Effector CD8-positive, alpha-beta T cell (primary cell): ENCODE results near the gene SOST.

Experiments
- DNase-seq: peaks from one replicate; lab custom pipeline; 2025; lab: John Stamatoyannopoulos, UW

SOST gene

DNA sequence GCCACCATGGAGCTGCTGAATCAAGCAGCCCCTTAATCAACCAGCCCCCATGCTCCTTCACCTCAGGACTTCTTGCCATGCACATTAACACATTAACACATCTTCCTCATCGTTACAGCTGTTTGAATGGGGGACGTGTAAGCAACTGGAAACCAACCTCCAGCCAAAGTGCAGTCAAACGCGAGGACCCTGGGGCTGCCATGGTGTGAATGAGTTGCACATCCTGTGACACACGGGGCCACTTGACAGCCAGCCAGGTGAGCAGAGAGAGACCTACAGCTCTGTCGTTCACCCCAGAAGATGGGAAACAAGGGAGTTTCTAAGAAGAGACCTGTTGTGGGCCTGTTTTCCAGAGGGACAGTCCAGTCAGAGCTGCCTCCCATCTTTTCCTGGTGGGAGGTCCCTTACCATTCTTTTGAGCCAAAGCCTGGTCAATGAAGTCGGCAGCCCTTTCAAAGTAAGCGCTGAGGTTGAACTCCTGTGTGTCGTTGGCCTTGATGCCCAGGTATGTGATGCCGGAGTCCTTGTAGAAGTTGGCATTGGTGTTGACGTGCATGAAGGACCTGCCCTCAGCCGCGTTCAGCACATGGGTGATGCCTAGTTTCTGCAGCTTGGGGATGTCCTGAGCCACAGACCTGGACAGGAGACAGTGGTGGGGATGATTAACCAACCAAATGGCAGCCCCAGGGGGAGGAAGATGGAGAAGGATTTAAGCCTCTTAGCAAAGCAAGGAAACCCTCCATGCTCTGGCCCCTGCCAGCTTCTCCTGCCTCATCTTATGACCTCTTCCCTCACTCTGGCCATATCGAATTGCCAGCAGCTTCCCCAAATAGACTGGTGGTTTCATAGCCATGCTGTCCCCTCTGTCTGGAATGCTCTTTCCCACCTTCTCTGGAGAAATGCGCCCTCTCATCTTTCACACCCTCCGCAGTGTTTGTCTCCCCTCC lies 16.0 kb upstream of the SOST start:
- no peak for DNase-seq

DNA sequence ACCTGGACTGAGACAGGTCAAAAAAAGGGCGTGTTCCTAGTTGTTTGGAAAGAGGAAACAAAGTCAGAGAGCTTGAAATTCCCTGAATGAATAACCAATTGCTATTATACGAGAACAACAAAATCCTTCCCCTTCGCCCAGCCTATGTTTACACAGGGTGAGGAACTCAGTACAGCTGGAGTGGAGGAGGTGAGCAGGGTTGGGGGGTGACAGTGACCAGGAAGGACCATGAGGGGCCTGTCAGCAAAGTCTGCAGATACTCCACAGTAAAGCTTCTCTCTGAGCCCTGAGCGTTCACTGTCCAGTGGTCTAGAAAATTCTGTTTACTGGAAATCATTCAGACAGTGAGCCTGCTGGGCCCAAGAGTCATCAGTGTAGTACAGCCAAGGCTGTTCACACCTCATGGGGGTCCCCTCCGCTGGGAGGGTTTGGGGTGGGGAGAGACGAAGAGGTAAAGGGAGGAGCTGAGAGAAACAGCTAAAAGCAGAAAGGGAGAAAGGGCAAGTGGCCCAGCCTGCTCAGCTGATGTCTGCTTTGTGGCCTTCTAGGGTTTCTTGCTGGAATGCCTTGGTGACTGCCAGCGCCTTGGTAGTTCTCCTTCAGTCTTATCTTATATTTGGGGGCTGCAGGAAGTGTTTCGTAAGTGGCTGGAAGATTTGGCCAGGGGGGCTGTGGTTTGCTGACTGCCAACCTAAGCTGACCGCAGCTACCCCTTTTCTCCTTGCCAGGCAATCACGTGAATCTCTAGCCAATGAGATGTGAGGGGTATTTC lies 14.5 kb upstream of the SOST start:
- no peak for DNase-seq

DNA sequence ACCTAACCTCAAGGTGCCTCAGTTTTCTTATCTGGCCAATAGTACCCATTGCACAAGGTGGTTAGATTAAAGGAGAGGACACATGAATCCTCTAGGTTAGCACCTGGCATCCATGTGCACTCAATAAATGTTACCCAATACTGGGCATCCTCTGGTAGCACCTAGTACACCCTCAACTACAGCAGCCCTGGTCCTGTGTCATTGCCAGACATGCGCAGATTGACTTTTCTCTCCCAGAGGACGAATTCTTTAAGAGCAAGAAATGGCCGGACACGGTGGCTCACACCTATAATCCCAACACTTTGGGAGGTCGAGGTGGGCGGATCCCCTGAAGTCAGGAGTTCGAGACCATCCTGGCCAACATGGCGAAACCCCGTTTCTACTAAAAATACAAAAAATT lies 12.9 kb upstream of the SOST start:
- no peak for DNase-seq

DNA sequence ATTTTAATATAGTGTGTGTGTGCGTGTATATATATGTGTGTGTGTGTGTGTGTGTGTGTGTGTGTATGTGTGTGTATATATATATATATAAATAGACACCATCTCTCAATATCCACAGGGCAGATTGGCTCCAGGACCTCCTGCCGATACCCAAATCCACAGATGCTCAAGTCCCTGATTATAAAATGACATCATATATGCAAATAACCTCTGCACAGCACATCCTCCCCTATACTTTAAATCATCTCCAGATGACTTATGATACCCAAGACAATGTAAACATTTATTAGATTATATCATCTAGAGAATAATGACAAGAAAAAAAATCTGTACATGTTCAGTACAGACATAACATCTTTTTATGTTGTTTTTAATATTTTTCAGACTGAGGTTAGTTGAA lies 12.4 kb upstream of the SOST start:
- no peak for DNase-seq

DNA sequence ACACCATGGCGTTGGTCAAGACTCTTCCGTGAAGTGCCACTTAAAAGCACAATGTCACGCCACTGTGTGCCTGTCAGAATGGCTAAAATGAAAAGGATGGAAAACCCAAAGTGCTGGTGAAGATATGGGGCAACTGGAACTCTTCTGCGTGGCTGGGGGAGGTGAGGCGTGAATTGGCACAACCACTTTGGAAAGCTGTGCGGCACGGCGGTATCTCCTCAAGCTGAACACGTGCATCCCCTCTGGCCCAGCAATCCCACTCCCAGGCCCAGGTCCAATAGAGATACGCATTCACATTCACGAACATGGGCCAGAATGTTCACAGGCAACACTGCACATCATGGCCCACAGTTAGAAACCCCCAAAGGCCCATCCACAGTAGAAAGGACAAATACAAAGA lies 11.3 kb upstream of the SOST start:
- no peak for DNase-seq

DNA sequence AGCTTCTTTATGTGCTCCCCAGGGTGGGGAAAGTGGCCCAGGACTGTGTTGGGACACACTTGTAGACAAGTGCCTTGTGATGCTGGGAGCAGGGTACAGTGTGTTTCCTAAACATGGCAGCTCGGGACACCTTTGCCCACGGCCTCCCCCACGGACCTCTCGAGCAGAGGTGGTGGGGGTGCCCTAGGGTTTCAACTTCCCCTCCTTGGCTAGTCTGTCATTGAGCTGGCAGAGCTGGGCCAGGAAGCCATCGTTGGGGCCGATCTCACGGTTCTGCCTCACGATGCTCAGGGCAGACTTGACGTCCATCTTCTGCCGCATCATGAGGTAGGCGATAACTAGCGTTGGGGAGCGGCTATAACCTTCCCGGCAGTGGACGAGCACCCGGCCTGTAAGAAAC lies 10.8 kb upstream of the SOST start:
- DNase-seq: no peak

DNA sequence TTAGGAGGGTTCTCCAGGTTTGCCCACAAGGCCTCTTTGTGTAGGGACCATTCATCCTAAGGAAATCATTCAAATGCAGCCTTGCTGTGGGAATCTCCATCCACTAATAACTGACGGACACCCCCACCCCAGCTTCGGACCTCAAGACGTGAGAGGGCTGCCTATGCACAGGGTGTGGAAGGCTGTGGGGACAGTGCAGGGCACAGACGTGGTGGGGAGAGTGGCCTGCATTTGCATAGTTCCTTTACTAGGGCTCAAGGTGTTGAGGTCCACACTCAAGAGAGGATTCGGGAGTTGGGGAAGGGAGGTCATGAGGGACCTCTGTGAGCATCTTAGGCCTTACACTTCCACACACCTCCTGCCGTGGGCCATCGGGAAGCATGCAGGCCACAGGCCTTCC lies 10.4 kb upstream of the SOST start:
- DNase-seq: no peak

DNA sequence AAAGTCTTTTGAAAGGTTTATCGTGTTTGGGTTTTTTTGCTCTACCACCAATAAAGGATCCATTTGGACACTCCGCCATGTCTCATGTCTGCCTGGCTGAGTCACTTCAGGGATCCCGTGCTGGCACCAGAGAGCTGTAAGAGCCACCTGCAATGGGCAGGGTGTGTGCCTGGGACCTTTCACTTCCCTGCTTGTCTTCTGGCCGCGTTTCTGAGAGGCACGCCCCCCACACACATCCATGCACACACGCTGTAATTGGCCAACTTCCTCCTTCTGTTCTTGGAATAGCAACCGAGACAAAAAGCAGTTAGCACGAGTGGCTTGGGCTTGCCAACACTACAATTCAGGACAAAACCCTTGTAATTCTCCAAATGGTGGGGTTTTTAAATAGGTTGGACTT lies 9.8 kb upstream of the SOST start:
- no peak for DNase-seq

DNA sequence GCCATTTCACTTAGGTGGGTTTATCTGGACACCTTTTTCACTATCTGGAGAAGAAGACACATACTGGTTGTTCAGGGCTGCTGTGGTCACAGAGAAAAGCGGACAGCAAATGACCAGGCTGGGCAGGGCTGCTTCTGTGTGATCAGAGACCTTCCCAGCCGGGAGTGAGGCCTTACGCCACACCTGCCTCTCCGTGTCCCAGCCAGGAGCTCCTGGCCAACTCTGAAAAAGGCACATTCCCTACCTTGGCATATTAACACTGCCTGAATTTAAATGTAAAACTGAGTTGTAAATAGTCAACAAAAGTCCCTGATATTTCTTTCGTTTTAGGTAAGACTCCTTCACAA lies 9.1 kb upstream of the SOST start:
- no peak for DNase-seq

DNA sequence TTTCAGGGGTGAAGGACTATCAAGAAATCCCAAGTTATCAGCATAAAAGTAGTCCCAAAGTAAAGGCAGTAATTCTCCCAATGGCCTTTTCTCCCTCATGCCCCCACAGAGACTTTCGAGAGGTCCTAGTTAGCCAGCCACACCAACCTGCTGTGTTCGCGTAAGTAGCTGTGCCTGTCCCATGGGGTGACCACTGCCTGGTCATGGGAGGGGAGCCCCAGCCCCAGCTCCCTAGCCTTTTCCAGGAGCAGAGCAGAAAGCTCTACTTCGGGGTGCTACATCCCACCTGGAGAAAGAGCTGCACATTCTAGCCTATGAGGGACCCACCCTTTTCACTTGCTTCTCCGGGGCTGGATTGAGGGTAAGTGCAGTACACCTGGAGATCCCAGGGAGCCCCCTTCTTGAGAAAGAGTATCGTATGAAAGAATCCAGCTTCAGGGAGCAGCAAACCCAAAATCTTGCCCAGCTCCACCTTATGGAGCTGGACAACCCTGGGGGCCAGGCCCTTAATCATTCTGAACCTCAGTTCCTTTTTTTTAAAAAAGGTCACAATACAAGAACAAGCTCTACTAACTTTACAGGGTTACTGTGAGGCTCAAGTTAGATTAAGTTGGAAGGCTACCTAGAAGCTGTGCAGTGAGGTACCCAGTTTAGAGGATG lies 8.6 kb upstream of the SOST start:
- DNase-seq: no peak

DNA sequence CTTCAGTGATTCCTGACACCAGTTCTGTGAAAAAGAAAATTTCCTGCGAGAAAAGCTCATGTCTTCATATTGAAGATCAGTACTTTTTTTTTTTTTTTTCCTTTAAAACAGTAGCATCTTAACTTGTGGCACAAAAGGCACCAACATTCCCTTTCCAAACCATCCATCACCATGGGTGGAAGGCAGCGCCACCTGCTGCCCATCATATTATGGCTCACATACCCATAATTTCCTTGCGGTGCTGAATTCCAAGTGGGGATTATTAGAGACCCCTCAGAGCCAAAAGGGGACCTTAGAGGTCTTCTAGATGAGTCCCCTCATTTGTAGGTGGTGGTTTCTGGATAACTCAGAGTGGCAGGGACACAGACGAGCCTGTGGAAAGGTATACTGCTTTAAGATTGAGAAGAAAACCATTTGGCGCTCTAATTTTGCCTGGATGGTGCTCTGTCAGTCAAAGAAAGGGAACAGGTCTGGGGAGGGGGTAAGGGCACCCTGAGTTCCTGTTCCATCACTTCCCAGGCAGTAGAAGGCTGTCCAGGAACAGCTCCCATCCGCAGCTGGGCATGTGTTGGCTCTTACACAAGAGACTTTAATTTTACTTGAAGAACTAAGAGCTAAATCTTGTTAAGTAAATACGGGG lies 7.9 kb upstream of the SOST start:
- DNase-seq: peak; percentile 49

DNA sequence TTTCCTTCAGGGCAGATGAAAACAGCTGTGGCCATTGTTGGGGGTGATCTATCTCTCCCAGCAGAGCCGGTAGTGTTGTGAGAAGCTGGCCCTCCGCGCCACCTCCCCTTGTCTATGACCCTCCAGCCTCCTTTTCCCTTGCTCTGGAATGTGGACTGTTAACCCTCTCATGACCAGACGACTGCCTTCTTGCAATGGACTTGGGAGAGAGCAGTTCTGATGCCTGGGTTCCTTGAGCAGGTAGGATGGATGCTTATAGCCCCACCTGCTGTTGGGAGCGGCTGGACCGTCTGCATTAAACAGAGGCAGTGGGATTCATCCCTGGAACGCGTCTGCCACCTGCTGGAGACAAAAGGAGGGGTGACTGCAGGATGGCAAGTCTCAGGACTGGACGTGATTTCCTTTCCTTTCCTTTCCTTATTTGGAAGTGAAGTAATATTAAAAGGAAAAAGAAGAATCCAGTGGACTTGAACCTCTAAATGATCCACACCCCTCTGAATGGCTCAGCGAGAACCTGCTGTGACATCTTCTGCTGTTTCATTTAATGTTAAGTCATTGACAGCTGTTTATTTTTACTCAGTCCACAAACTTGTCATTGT lies 1.8 kb upstream of the SOST start:
- peak; percentile 82 for DNase-seq

DNA sequence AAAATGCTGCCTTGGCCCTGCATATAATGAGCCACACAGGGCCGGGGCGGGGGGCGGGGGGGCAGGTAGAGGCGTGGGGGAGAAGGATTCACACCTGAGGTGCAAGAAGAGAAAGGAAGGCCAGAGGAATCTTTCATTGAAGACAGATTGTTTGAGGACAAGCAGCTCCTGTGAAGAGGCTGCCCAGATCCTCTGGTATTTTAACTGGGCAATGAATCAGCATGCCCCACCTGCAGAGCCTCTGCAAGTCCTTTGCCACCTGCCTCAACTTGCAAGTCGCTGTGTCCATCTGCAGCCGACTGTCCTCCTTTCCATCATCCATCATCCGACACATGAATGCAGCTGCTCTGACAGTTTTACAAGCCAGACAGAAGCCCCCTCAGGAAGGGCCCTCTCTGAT lies 1.2 kb upstream of the SOST start:
- no peak for DNase-seq

DNA sequence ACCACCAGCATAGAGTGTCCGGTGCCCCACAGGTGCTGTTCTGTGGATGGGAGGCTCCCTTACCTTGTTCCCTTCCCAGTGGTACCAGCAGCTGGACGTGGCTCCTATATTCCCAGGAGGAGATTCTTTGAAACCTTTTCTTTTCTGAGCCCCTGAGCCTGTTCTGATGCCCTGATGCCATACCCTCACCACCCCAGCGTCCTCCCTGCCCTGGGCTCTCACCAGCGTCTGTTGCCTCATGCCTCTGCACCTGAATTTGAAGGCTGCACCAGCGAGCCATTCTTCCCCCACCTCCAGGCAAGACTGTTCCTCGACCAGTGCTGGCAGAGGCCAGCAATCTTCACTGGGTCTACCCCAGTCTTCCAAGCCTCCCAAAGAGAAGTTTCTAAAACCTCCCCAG lies 505 bp downstream of the SOST start:
- no peak for DNase-seq

DNA sequence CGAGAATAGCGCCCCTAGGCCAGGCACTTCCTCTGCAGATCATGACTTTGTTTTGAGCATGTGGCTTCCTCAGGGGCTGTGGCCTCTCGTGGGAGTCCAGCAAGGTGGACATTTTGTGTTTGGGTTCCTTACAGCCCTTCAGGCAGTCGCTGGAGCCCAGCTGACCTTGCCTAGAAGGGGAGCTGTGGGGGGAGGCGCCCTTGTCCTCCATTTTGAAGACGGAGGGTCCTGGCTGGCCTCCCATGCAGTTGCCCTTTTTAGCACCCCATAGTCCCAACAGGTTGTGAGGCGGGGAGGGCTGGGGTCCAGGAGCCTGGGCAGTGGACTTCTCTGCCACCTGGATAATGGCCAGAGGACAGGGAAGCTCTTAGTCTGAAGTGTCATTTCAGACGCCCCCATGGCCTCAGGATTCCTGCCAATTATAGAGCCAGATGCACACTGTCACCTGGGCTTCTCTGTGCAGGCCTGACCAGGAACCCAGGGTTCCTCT lies 1.4 kb downstream of the SOST start:
- DNase-seq: no peak

DNA sequence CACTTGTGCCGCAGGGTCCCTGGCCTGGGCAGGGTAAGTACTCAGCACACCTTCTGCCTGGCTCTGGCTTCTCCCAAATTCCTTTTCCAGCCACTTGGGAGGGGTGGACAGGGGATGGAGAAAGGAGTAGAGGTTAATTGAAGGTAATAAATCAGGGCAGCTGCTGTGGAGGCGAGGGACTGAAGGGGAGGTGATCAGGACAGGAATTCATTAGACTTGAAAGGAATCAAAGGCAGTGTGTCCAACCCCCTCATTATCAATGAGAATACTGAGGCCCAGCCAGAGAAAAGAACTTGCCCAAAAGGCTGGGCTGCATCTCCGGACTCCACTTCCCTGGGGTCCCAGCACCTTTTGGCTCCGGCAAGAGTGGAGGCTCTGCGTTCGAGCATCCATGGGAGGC lies 2.4 kb downstream of the SOST start:
- DNase-seq: no peak

DNA sequence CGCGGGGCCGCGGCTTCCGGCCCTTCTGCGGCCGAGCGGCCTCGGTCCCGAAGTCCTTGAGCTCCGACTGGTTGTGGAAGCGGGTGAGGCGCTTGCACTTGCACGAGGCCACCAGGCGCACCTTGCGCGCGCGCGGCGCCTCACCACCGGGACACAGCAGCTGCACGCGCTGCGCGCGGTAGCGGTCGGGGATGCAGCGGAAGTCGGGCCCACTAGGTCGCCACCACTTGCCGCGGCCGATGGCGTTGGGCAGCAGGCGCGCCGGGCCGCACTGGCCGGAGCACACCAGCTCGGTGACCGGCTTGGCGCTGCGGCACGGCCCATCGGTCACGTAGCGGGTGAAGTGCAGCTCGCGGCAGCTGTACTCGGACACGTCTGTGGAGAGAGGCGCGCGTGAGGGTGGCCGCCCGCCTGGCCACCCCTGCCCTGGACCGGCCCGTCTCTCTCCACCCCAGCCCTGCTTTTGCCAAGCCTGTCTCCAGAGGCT lies 3.2 kb downstream of the SOST start:
- no peak for DNase-seq

DNA sequence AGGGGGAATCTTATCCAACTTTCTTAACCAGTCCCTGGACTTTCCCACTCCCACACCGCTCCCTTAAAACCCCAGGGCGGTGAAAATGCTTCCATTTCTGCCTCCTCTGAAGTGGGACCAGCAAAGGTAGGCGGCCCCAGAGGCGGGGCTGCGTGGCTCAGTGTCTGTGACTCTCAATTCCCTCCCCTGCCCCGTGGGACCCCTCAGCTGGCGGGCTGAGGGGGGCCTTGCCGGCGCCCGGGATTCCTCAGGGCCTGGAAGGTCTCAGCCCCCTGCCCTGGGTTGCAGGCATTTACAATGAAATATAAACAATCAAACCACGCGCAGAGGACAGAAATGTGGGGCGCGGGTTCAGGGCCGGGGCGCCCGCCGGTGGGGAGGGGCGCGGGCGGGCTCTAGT lies 3.6 kb downstream of the SOST start:
- no peak for DNase-seq

DNA sequence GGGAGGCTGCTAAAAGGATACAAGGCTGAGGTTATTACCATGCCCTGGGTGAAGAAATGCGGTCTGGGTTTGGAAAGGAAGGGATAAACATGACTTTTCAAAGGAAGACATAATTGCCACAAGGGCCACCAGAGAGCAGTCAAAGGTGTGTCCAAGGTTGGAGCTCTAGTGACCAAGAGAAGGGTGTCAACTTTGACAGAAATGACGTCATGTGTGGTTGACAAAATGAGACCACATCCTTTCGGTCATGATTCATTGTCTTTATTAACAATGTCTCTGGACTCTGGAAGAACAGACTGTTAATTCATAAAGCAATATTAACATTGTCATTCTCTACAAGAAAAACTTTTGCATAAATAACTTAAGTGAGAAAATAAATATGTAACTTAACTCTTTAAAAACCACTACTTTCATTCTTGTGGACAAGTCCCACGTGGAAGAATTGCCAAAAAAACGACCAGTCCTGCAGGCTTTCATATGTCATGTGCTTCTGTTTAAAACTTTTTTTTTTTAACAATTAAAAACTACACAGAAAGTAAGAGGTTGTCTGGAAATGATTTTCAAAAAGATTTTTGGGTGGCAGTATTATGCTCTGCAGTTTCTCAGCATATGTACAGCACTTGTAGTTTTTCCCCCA lies 5.0 kb downstream of the SOST start:
- DNase-seq: no peak

DNA sequence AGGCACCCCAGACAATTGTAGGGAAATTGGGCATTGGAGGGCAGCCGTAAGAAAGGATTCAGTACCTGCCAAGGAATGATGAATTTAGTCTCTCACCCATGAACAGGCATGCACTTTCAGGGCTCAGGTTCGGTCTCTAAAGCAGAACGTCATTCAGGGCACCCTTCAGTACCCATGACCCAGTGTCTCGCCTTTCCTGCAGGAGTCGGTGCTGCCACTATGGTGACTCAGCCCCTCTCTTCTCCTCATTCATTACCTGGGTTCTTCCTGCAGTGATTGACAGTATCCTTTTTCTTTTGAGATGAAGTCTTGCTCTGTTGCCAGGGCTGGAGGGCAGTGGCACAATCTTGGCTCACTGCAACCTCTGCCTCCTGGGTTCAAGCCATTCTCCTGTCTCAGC lies 8.4 kb downstream of the SOST start:
- no peak for DNase-seq

DNA sequence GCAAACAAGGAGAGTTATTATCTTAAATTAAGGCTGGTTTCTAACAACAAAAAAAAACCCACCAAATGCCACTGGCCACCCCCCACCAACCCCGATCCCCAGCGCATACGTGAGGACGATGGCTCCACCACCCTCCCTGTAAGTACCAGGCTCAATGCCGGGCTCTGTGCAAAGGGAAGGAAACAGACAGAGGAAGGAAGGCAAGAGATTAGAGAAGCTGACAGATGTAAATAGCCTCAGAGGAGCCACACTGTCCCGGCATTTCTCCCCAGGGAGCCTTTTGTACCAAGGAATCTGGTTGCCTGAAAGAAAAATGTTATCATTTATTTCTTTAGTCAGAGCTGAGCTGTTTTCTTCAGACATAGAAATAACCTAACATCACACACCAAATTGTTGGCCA lies 13.1 kb downstream of the SOST start:
- no peak for DNase-seq
